Cardiac fibroblast (primary cell): ENCODE measurements around the gene COG5.

ENCODE experiments used
- DNase-seq, 2 donors: peaks; one replicate each; pipeline versions ENCODE4 v3.0.0 to v3.0.0-alpha.2; 2010; ENCODE audit warnings: low read depth in 2 of 2
- H3K4me3 ChIP-seq, 2 donors: replicated peaks in 1 of 2; 1 replicate in 1 of 2; 2 replicates in 1 of 2; pipeline ENCODE4 v1.5.1; 2011; ENCODE audit warnings: low read depth in 2 of 2, low read length in 2 of 2, mild to moderate bottlenecking in 2 of 2, moderate library complexity in 1 of 2
- CTCF ChIP-seq: IDR thresholded peaks from one replicate; pipeline ENCODE4 v1.5.1; 2011; ENCODE audit warnings: low read depth, mild to moderate bottlenecking, low read length, inconsistent platforms

The COG5 gene

GRCh38 chr7:107370816-107371215, 192.9 kb downstream of the COG5 start:
- DNase-seq = no peak
- no peak overlapping the region for H3K4me3 ChIP-seq
- no peak for TF ChIP-seq CTCF

DNA sequence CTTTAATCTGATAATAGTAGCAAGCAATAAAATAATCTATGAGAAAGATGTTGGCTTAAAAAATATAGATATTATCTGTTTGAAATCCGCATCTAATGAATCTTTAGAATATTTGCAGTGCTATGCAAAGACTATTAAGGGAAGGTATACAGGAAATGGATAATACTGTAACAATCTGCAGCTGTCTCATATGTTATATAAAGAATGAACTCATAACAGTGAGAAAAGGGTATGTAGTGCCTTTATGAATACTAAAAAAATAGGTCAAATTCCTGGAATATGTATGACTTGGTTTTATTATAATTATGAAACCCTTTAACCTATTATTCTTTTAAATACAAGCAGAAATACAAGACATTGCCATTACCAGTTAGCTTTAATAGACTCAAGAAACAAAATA, 198.9 kb downstream of the COG5 start:
- DNase-seq = peak in 1 of 2 donors; percentile 15
- TF ChIP-seq CTCF = no peak
- H3K4me3 ChIP-seq = no peak overlapping the region

- H3K4me3 ChIP-seq = no peak overlapping the region
- DNase-seq = no peak
- no peak for TF ChIP-seq CTCF
Observed at GRCh38 chr7:107359520-107360316, 204.0 kb downstream of the COG5 start.

GRCh38 chr7:107355616-107356015, 208.1 kb downstream of the COG5 start:
- TF ChIP-seq CTCF = no peak
- peak in 1 of 2 donors; percentile 18 for DNase-seq
- H3K4me3 ChIP-seq = no peak overlapping the region

DNA sequence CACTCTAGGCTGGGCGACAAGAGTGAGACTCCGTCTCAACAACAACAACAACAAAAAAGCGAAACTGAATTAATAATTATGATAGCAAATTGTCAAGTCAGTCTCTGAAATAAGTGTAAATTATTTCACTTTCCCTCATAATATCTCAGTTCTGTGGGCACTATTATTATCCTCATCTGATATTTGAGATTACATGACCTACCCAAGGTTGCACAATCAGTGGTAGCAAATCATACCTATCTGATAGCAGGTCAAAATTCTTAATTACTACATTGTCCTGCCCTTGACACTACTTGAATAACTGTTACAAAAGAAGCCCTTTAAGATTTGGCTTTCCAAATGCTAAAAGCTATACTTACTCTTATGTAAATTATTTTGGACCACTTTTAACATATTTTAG, 209.1 kb downstream of the COG5 start:
- no peak overlapping the region for H3K4me3 ChIP-seq
- DNase-seq = no peak
- TF ChIP-seq CTCF = no peak

- no peak for TF ChIP-seq CTCF
- no peak for DNase-seq
- H3K4me3 ChIP-seq = no peak overlapping the region
Observed at GRCh38 chr7:107353701-107354100, 210.0 kb downstream of the COG5 start.

DNA sequence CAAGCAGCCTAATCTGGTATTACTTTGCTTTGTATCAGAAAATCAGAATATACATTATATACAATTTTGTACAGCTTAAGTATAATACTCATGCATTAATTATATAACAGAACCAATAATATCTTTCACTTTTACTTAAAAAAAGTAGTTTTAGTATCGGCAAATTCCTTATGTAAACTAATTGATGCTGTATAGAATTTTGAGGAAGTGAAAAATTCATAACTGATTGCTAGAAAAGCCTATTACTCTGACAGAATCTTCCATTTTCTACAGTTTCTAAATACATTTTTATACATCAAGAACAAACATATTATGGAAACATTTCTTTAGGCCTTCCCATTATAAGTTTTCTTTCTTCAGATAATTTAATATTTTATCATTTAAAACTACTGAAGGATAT, 217.8 kb downstream of the COG5 start:
- no peak for DNase-seq
- no peak for TF ChIP-seq CTCF

More for the DNA sequence above, 217.8 kb downstream of the COG5 start:
- no peak overlapping the region for H3K4me3 ChIP-seq
